GM18868 (cell line): ENCODE measurements around the gene ATAD5.

Experiments
- ATAC-seq: cut with Tn5 transposase; IDR thresholded peaks from one replicate; pipeline ENCODE4 v1.9.1; 2021; ENCODE audit warnings: mild to moderate bottlenecking, moderate library complexity; ENCODE audit not compliant: unreplicated experiment

ATAD5 gene

DNA sequence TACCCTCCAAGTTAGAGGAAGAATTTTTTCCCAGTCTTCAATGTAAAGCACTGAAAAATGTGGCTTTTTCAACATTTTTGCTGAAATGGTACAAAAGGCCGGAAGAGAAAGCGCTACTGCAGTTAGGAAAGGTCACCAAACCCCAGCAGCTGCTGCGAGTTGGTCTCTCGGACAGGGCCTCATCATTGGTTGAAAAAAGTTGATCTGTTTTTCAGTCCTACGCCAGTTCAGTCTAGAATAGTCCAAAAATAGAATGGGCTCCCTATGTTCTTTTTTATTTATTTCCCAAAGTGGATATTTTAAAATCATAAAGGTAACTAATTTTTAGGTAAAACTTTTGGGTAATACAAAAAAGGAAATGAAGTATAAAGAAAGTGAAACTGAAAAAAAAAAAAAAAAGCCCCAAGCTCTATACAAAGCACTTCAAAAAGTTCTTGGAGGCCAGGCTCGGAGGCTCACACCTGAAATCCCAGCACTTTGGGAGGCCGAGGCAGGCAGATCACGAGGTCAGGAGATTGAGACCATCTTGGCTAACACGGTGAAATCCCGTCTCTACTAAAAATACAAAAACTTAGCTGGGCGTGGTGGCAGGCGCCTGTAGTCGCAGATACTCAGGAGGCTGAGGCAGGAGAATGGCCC lies 107.4 kb downstream of the ATAD5 start:
- ATAC-seq, result no peak

GRCh38 chr17:30942308-30943079 lies 110.7 kb downstream of the ATAD5 start:
- no peak for ATAC-seq
